HG02763 (cell line): ENCODE data around the gene PDSS2.
"Not testable (repeated sequence)": the region's sequence is repeated elsewhere in the genome, so short reads cannot be mapped to it uniquely, and the experiment has no call there.

Experiments used
- ATAC-seq: cut with Tn5 transposase; IDR thresholded peaks from one replicate; pipeline ENCODE4 v1.9.1; 2021; ENCODE audit warnings: mild to moderate bottlenecking, moderate library complexity; ENCODE audit not compliant: unreplicated experiment

PDSS2 gene

GRCh38 chr6:107329063-107329860, 130.1 kb downstream of the PDSS2 start:
- no peak for ATAC-seq

DNA sequence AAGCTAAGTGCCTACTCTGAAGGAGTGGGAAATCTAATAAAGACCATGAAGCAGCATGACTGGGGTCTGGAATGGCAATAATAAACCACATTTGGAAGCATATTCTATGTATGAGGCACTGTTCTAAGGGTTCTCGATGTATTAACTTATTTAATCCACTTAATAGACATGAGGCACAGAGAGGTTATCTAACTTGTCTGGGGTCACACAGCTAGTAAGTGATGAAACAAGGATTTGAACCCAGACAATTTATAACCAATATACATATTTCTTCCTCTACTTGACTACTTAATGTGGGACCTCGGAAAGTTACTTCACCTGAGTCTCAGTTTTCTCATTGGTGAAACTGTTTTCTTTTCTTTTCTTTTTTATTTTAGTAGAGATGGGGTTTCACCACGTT, 131.3 kb downstream of the PDSS2 start:
- ATAC-seq: no peak

GRCh38 chr6:107323133-107323785, 136.1 kb downstream of the PDSS2 start:
- no peak for ATAC-seq

DNA sequence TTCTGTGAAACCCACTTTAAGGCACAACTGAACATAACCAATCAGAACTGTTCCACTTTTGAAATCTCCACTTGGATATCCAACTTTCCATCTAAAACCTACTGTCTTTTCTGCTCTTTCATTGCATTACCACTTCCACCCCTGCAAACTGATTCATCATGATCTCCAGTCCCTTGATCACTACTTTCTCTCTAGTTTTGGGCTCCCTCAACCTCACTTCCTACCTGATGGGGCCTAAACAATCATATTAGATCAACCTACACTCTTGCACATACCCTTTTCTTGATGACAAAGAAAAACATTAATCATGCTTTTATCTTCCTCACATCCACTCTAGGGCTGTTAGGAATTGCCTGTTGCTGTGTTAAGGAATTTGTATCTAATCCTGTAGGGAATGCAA, 137.6 kb downstream of the PDSS2 start:
- no peak for ATAC-seq

DNA sequence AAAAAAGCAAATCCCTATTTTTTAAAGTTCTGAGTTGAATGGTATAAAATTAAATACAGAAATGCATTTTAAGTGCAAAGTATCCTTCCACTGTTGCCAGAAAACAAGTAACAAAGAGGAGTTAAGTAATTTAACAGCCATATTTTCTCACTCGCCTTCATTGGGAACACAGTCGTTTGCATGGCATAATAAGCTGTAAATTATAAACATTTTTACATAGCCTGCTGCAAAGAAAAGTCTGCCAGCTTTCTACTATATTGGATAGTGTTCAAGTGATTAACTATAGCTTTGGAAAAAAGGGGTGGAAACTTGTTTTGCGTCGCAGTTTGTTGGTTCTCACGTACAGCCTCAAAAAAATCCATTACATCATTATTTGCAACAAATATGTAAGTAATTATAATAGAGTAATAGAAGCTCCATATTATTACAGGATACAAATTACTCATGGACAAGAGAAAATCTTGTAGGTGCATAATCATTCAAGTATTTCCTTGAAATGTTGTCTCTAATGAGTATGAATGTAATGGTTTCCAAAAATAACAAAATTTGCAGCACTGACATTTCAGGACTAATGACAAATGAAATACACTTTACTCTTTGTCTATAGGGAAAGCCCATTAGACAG, 139.3 kb downstream of the PDSS2 start:
- no peak for ATAC-seq

DNA sequence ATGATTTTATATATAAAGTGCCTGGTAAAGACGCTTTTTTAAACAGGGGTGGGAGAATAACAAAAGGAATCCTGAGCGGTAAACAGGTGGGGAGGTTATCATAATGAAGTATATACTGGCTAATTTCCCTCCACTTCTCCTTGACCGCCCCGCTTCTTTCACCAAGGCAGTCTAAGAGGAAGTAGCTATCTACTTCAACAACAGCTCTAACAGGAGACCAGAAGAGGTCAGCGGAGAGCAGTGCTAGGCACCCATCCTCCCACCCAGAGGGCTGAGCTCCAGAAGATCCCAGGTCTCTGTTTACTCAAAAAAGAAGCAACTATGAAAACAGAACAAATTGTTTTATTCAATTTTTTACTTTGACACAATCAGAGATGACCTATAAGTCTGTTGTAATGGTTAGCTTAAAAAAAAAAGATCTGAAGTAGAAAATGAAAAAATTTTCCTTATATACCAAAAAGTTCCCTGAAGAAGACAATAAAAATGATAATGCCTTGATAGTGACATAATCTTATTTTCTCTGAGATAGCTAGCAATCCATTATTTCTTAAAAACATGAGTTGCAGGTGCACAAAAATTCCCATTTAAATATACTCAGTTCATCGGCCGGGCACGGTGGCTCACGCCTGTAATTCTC, 141.1 kb downstream of the PDSS2 start:
- no peak for ATAC-seq

- no peak for ATAC-seq
Observed at GRCh38 chr6:107315114-107315513, 144.2 kb downstream of the PDSS2 start.

GRCh38 chr6:107314531-107314939, 144.8 kb downstream of the PDSS2 start:
- ATAC-seq: no peak

GRCh38 chr6:107313776-107314175, 145.6 kb downstream of the PDSS2 start:
- no peak for ATAC-seq

DNA sequence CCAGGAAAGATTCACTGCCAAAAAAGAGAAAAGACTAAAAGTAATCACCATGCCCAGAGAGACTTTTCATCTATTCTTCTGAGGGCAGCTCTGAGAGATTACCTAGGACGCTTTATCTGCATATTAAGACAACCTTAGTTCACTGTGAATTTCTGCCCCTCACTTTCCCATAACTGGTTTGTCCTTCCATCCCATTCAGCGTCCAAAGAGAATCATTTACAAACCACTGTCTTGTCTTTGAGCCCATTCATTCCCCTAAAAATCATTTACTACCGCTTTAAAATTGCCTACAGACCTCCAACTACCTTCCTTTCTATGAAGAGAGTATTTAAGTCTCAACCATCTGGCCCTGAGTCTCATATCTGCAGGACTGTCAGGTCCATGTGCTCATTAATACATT, 149.0 kb downstream of the PDSS2 start:
- no peak for ATAC-seq

DNA sequence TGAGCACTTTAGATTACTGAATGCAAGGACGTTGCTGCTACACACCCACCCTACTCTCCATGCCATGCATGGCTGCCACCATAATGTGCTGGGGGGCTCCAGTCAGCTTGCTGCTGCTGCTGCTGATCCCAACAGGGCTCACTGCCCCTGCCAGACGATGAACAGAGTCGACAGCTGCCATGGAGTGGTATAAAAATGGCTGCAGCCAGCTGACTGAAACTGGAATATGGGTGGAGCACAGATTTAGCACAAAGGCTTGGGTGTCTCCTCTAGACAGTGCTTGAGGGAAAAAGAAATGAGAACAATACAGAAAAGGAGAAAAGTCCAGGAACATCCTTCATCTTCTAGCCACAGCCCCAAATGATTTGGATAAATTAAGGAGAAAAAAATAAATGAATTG, 150.7 kb downstream of the PDSS2 start:
- no peak for ATAC-seq

DNA sequence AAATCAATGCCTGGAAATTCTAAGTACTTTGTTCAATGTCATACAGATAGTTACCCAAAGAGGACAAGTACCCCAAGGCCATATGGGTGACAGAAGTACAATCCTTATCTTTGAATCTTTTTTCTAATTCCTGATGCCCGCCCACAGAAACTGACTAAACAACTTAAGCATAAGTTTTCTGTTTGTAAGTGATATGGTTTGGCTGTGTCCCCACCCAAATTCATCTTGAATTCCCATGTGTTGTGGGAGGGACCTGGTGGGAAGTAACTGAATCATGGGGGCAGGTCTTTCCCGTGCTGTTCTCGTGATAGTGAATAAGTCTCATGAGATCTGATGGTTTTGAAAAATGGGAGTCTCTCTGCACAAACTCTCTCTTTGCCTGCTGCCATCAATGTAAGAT, 153.4 kb downstream of the PDSS2 start:
- not testable (repeated sequence) for ATAC-seq

DNA sequence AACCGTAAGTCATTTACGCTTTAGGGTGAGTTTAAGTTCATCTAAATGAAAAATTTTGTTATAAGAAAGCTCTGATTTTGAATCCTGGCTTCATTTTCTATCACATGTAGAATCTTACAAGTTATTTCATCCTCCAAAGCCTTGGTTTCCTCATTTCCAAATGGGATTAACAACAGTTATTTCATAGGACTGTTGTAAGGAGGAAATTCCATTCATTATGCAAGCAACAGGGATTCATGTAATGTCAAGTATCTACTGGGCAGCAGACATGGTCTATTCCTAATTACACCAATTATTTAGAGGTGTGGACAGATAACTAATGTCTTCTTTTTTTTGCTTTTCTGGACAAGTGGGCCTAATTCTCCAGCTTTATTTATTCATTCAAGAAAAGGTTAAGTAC, 154.0 kb downstream of the PDSS2 start:
- no peak for ATAC-seq

- no peak for ATAC-seq
Observed at GRCh38 chr6:107304421-107305025, 154.8 kb downstream of the PDSS2 start.

DNA sequence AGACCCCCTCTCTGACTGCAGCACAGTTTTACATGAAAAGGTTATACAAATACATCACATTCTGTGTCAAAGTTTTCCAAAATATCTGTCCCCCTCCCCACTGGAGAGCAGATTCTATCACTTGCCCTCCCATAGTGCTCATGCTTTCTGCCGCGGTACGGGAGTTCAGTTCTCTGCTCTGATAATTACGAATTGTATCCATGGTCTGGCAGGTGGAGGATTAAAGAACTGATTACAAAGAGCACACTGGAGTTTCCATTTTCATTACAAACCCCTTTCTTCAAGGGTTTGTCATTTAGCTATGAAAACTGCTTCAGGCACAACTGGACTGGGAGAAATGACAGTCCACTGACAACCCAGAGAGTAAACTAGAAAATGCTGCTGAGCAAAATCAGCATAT, 166.0 kb downstream of the PDSS2 start:
- no peak for ATAC-seq

DNA sequence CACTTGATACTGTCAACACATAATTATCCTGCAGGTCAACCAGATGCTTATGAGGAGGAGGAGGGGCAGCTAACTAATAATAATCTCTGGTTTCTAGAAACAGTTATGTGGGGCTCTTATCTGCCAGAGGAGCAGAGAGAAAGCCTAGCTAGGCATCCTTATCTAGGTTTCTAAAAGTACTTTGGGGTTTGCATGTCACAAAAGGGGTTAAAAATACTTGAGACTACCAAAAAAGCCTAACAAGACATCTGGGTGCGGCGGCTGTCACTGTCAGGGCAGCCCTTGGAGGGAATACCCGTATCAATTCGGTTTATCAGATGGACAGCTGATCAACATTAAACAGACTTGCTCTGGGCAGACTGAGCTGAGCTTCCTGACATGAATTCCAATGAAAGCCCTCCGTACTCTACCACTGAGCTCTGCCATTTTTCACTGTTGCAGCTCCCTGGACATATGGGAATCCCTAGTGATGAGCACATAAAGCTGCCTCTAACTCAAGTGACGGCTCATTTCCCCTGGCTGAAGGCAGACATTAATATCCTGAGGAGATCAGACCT, 166.6 kb downstream of the PDSS2 start:
- ATAC-seq: no peak

- no peak for ATAC-seq
Observed at GRCh38 chr6:107290491-107290890, 168.9 kb downstream of the PDSS2 start.

DNA sequence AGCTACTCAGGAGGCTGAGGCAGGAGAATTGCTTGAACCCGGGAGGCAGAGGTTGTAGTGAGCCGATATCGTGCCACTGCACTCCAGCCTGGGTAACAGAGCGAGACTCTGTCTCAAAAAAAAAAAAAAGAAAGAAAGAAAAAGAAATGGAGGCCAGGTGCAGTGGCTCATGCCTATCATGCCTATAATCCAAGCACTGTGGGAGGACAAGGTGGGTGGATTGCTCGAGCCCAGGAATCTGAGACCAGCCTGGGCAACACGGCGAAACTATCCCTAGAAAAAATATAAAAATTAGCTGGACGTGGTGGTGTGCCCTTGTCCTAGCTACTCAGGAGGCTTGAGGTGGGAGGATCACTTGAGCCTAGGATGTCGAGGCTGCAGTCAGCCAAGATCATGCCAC, 170.1 kb downstream of the PDSS2 start:
- not testable (repeated sequence) for ATAC-seq

GRCh38 chr6:107285683-107286082, 173.7 kb downstream of the PDSS2 start:
- ATAC-seq: not testable (repeated sequence)

GRCh38 chr6:107284805-107285204, 174.6 kb downstream of the PDSS2 start:
- ATAC-seq: no peak

DNA sequence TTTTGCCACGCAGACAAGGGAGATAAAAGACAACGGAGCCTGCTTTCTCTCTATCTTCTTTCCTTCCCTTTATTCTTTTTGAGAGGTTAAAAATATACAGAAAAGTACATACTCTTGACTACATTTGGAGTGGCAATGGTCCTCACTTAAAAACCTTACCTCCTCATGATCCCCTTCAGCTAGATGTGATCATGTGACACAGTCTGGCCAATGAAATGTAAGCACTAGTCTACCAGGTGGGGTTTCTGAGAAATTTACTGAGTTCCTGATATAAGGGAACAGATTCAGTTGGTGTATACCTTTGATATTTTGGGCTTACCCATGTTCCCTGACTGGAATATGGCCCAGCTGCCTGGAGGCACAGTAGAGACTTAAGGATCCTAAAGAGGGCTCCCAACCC, 178.6 kb downstream of the PDSS2 start:
- ATAC-seq: no peak
